WERI-Rb-1 (cell line): ENCODE results near the gene CDH4.

Experiments used
- DNase-seq: peaks from one replicate; pipeline ENCODE4 v3.0.0-alpha.2; 2020
- H3K27ac ChIP-seq: fragments of 250-450 bp; sonication (Bioruptor Pico); 2 replicates; pipeline ENCODE4 v1.5.1; 2020; ENCODE audit warnings: mild to moderate bottlenecking, moderate library complexity
- H3K27me3 ChIP-seq: fragments of 250-450 bp; sonication (Bioruptor Pico); 2 replicates; pipeline ENCODE4 v1.5.1; 2021; ENCODE audit warnings: mild to moderate bottlenecking, low read depth, moderate library complexity; ENCODE audit not compliant: insufficient read depth, severe bottlenecking
- H3K36me3 ChIP-seq: fragments of 250-450 bp; sonication (Bioruptor Pico); 2 replicates; pipeline ENCODE4 v1.5.1; 2020; ENCODE audit warnings: mild to moderate bottlenecking, moderate library complexity
- H3K4me3 ChIP-seq: 2 replicates; pipeline ENCODE4 v1.5.1; 2011; ENCODE audit warnings: low read depth, mild to moderate bottlenecking, control low read depth, low read length
- H3K9me3 ChIP-seq: fragments of 250-450 bp; sonication (Bioruptor Pico); 2 replicates; pipeline ENCODE4 v1.5.1; 2021; ENCODE audit warnings: mild to moderate bottlenecking, moderate library complexity; ENCODE audit not compliant: severe bottlenecking
- TF ChIP-seq, protein P1 (sequence below): IDR thresholded peaks from 2 replicates; pipeline ENCODE4 v1.5.1; 2011; ENCODE audit warnings: low read depth, mild to moderate bottlenecking, control low read depth, inconsistent platforms, low read length

CDH4 gene

DNA sequence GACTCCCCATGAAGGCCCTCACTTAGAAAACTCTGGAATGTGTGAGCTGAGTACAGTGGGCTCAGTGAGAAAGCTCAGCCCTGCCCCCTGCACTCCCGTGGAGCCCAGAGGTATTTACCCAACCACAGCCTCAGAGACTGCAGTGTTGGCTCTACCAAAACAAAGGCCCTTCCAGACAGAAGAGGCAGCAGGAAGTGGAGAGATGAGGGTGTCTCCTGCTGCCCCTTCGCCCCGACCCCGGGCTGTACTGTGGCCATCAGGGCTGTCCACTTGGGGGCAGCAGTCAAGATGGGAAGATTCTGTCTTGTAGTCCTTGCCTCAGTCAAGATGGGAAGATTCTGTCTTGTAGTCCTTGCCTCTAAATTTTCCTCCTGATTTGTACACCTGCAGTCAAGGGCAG is 472.3 kb downstream of the CDH4 start:
- TF ChIP-seq, protein P1, sequence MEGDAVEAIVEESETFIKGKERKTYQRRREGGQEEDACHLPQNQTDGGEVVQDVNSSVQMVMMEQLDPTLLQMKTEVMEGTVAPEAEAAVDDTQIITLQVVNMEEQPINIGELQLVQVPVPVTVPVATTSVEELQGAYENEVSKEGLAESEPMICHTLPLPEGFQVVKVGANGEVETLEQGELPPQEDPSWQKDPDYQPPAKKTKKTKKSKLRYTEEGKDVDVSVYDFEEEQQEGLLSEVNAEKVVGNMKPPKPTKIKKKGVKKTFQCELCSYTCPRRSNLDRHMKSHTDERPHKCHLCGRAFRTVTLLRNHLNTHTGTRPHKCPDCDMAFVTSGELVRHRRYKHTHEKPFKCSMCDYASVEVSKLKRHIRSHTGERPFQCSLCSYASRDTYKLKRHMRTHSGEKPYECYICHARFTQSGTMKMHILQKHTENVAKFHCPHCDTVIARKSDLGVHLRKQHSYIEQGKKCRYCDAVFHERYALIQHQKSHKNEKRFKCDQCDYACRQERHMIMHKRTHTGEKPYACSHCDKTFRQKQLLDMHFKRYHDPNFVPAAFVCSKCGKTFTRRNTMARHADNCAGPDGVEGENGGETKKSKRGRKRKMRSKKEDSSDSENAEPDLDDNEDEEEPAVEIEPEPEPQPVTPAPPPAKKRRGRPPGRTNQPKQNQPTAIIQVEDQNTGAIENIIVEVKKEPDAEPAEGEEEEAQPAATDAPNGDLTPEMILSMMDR = peak; percentile 58
- H3K27ac ChIP-seq = no peak overlapping the region

GRCh38 chr20:61725145-61725544 is 473.1 kb downstream of the CDH4 start:
- H3K27me3 ChIP-seq = peaks cover 84% of the 10 kb centered on the region

More for the DNA sequence above, 472.3 kb downstream of the CDH4 start:
- no peak overlapping the region for H3K4me3 ChIP-seq
- no peaks in the 10 kb centered on the region for H3K36me3 ChIP-seq
- no peaks in the 10 kb centered on the region for H3K9me3 ChIP-seq
- no peak for DNase-seq
- H3K27me3 ChIP-seq = peaks cover 84% of the 10 kb centered on the region

GRCh38 chr20:61725966-61726365 is 473.9 kb downstream of the CDH4 start:
- Histone ChIP-seq H3K9me3 (no peaks in the 10 kb centered on the region), H3K4me3 (no peak overlapping the region), H3K27ac (no peak overlapping the region), H3K36me3 (no peaks in the 10 kb centered on the region), H3K27me3 (peaks cover 87% of the 10 kb centered on the region)
- TF ChIP-seq, protein P1 = no peak
- no peak for DNase-seq

More at GRCh38 chr20:61725145-61725544, 473.1 kb downstream of the CDH4 start:
- TF ChIP-seq, protein P1 = no peak
- H3K36me3 ChIP-seq = no peaks in the 10 kb centered on the region
- no peak overlapping the region for H3K27ac ChIP-seq
- DNase-seq = no peak
- H3K4me3 ChIP-seq = no peak overlapping the region
- H3K9me3 ChIP-seq = no peaks in the 10 kb centered on the region

GRCh38 chr20:61726979-61727378 is 474.9 kb downstream of the CDH4 start:
- DNase-seq = no peak
- Histone ChIP-seq H3K27me3 (peaks cover 87% of the 10 kb centered on the region), H3K9me3 (no peaks in the 10 kb centered on the region), H3K4me3 (no peak overlapping the region), H3K27ac (no peak overlapping the region), H3K36me3 (no peaks in the 10 kb centered on the region)
- TF ChIP-seq, protein P1 = no peak

DNA sequence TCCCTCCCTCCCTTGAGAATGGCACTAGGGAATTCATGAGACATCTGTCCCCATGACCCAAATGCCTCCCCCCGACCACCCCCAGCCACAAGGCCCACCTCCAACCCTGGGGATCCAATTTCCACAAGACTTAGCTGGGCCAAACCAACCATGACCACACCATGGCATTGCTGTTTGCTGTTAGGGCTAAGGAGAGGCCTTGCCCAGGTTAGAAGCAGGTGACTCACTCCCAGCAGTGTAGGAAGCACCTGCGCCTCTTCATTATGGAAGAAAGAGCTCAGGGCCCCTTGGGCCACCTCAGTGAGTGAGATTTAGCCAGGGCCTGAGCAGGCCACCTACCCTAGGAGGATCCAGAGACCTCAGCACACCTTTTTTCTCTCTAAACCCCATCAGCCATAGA is 475.7 kb downstream of the CDH4 start:
- Histone ChIP-seq H3K27me3 (peaks cover 89% of the 10 kb centered on the region), H3K4me3 (no peak overlapping the region)
- TF ChIP-seq, protein P1 = no peak

GRCh38 chr20:61728326-61728725 is 476.3 kb downstream of the CDH4 start:
- TF ChIP-seq, protein P1 = no peak
- no peak for DNase-seq
- Histone ChIP-seq H3K36me3 (no peaks in the 10 kb centered on the region), H3K27ac (no peak overlapping the region), H3K27me3 (peaks cover 87% of the 10 kb centered on the region), H3K4me3 (no peak overlapping the region), H3K9me3 (no peaks in the 10 kb centered on the region)

More for the DNA sequence above, 475.7 kb downstream of the CDH4 start:
- Histone ChIP-seq H3K27ac (no peak overlapping the region), H3K9me3 (no peaks in the 10 kb centered on the region), H3K36me3 (no peaks in the 10 kb centered on the region)
- DNase-seq = no peak
